ENCODE measurements around the gene SMOC2. TPM values are rescaled to one million over a fixed set of nuclear protein-coding genes. Genes with fewer than 3 reads are reported as not detected.

SMOC2 gene
- total and polyA plus RNA-seq, 2 of the 13 experiments (the other 11 are each of a cell fraction or from before 2014, with no cell fraction given), result not detected

DNA sequence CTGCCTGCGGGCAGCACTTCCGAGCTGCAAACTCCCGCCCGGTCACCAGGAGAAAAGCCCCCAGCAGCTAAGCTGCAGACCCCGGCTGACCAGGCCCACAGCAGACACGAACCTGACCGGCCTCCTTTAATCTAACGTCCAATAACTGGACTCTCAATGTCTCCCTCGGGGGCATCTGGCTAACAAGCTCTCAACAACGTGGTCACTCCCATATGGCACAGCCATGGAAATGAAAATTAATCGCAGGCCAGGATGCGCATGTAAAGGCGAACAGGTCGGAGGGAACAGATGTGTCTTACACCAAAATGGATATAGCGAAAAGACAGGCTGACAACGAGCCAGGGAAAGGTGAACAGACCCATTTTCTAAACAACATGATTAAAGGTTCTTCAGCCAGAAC is 44.4 kb upstream of the SMOC2 start (continued):
- TF ChIP-seq, protein P1, sequence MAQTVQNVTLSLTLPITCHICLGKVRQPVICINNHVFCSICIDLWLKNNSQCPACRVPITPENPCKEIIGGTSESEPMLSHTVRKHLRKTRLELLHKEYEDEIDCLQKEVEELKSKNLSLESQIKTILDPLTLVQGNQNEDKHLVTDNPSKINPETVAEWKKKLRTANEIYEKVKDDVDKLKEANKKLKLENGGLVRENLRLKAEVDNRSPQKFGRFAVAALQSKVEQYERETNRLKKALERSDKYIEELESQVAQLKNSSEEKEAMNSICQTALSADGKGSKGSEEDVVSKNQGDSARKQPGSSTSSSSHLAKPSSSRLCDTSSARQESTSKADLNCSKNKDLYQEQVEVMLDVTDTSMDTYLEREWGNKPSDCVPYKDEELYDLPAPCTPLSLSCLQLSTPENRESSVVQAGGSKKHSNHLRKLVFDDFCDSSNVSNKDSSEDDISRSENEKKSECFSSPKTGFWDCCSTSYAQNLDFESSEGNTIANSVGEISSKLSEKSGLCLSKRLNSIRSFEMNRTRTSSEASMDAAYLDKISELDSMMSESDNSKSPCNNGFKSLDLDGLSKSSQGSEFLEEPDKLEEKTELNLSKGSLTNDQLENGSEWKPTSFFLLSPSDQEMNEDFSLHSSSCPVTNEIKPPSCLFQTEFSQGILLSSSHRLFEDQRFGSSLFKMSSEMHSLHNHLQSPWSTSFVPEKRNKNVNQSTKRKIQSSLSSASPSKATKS (CRISPR knock-in tag; IDR thresholded peaks at IDR 0.05), result no peak
- TF ChIP-seq, protein P2, sequence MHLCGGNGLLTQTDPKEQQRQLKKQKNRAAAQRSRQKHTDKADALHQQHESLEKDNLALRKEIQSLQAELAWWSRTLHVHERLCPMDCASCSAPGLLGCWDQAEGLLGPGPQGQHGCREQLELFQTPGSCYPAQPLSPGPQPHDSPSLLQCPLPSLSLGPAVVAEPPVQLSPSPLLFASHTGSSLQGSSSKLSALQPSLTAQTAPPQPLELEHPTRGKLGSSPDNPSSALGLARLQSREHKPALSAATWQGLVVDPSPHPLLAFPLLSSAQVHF (CRISPR knock-in tag; IDR thresholded peaks at IDR 0.05), result no peak
- TF ChIP-seq ZNF10 (CRISPR knock-in tag; IDR thresholded peaks at IDR 0.05; ENCODE audit: borderline replicate concordance, low read depth) (no peak), RARG (CRISPR knock-in tag; IDR thresholded peaks at IDR 0.05; ENCODE audit: low read depth) (no peak), ZSCAN9 (CRISPR knock-in tag; IDR thresholded peaks at IDR 0.05; ENCODE audit: borderline replicate concordance) (no peak)

GRCh38 chr6:168397012-168397411 is 44.0 kb upstream of the SMOC2 start:
- H3K4me3 ChIP-seq (replicated peaks in 1 of 3; ENCODE audit: insufficient read depth in 1 of 3, low read depth in 2 of 3, low read length in 3 of 3), result no peak overlapping the region
- H3K36me3 ChIP-seq (replicated peaks in 1 of 2; ENCODE audit: control insufficient read depth in 1 of 2, insufficient read depth in 2 of 2, low read length in 2 of 2), result no peaks in the 10 kb centered on the region
- in situ Hi-C loops (cut with HindIII; ENCODE audit: extremely low pct_ligation_motif_present, low pct_unique_long_range_greater_than_20kb), result no loop called here
- no peak overlapping the region for H3K9ac ChIP-seq (ENCODE audit: insufficient read depth, low read depth, low read length)
- ChIA-PET CTCF (ENCODE audit: low intra/inter-chr PET ratio, low total read pairs) (no interaction called here), POLR2A (no interaction called here)
- no peak for FAIRE-seq
- TF ChIP-seq ZNF841 (CRISPR knock-in tag; IDR thresholded peaks at IDR 0.05; ENCODE audit: borderline replicate concordance), result no peak
- TF ChIP-seq ZNF432 (CRISPR knock-in tag; IDR thresholded peaks at IDR 0.05; ENCODE audit: borderline replicate concordance), result no peak
- no peak for TF ChIP-seq ZNF7 (CRISPR knock-in tag; IDR thresholded peaks at IDR 0.05)
- TF ChIP-seq, protein P3, sequence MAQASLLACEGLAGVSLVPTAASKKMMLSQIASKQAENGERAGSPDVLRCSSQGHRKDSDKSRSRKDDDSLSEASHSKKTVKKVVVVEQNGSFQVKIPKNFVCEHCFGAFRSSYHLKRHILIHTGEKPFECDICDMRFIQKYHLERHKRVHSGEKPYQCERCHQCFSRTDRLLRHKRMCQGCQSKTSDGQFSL (CRISPR knock-in tag; IDR thresholded peaks at IDR 0.05), result no peak
- TF ChIP-seq ZNF235 (CRISPR knock-in tag; IDR thresholded peaks at IDR 0.05; ENCODE audit: borderline replicate concordance), result no peak
- H4K20me1 ChIP-seq (ENCODE audit: insufficient read depth, low read length), result no peaks in the 10 kb centered on the region
- no peak overlapping the region for H2AFZ ChIP-seq (ENCODE audit: low read length)
- no peak overlapping the region for H3K4me2 ChIP-seq (ENCODE audit: low read depth, low read length)
- intact Hi-C loops (cut with micrococcal nuclease; ENCODE audit: unreplicated experiment), result no loop called here
- H3K27ac ChIP-seq (ENCODE audit: extremely low read length, insufficient read depth, low read length), result no peak overlapping the region
- DNase-seq (ENCODE audit: low spot score), result no peak
- no peaks in the 10 kb centered on the region for H3K4me1 ChIP-seq (ENCODE audit: insufficient read depth, low read length)
- 27% methylated on average over 10 of the region's 10 CpGs for WGBS (ENCODE audit: low lambda C conversion rate)
- no peaks in the 10 kb centered on the region for H3K9me3 ChIP-seq (ENCODE audit: low read length)
- peaks cover 6 to 44% of the 10 kb centered on the region in 2 experiments; a peak in 4 of 5 replicates for H3K27me3 ChIP-seq (ENCODE audit: control insufficient read depth in 1 of 2, insufficient read depth in 2 of 2, low read length in 2 of 2)
- H3K79me2 ChIP-seq (ENCODE audit: insufficient read depth, low read length), result no peaks in the 10 kb centered on the region
- ATAC-seq, result no peak
- BruUV-seq (replicated peaks), result no TSS peak

All from HepG2 (cell line).